Endothelial cell of umbilical vein (primary cell): ENCODE results near the gene C13orf46.

ENCODE experiments used
- EZH2 ChIP-seq: IDR thresholded peaks from 2 replicates; pipeline ENCODE4 v1.6.1; 2012; ENCODE audit warnings: borderline replicate concordance, low read depth, mild to moderate bottlenecking, moderate library complexity, low read length, inconsistent platforms; ENCODE audit not compliant: severe bottlenecking
- POLR2AphosphoS5 ChIP-seq: IDR thresholded peaks from 2 replicates; pipeline ENCODE4 v1.6.1; 2012; ENCODE audit warnings: low read depth, mild to moderate bottlenecking, control low read depth, low read length, moderate library complexity; ENCODE audit not compliant: insufficient read depth

GRCh38 chr13:114022876-114023275, 49.0 kb upstream of the C13orf46 start:
- TF ChIP-seq EZH2 (no peak), POLR2AphosphoS5 (no peak)
